Hepatocyte (in vitro differentiated cells): ENCODE data around the gene BUD13.

Experiments
- CTCF ChIP-seq: fragments of 200-600 bp; sonication (generic); IDR thresholded peaks from 2 replicates; pipeline ENCODE4 v1.5.1; 2016; ENCODE audit warnings: antibody characterized with exemption, mild to moderate bottlenecking; ENCODE audit not compliant: poor library complexity
- EZH2 ChIP-seq: fragments of 200-600 bp; sonication (generic); IDR thresholded peaks from 2 replicates; pipeline ENCODE4 v1.6.1; 2016; ENCODE audit warnings: antibody characterized with exemption, mild to moderate bottlenecking, borderline replicate concordance
- EZH2phosphoT487 ChIP-seq: fragments of 200-600 bp; sonication (generic); IDR thresholded peaks from one replicate; pipeline ENCODE4 v1.6.1; 2018; ENCODE audit warnings: antibody characterized with exemption, mild to moderate bottlenecking, low read depth, moderate library complexity; ENCODE audit not compliant: unreplicated experiment, severe bottlenecking

DNA sequence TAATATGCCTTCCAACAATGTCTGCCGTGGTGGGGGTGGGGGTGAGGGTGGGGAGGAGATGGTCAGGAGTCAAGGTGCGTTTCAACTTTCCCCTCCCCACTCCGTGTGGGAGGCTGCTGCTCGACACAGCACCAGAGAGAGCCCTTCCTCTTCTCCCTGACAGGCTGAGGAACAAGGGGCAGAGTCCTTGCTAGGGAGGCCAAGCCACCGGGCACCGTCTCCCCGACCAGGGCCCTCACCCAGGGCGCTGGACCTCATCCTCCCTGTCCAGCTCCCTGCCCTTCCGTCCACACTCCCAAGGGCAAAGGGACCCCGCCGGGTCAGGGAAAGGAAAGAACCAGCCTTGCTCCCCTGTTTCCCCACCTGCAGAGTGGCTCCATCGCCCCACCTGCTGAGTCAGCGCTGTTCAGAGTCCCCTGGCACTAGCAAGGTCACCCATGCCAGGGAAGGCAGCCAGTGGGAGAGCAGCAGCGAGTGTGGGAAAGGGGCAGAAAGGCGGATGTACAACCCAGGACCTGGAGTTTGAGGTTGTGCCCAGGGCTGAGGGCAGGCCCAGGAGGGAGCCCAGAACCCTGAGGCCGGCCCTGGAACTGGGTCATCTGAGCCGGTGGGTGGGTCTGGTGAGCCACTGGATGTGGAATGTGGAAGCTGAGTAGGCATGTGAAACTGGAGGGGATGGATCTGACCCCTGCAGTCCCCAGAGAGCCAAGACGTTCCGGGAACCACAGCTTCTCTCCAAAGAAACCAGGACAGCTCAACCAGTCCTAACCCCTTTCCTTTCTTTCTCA is 47.2 kb downstream of the BUD13 start:
- TF ChIP-seq CTCF (no peak), EZH2 (no peak), EZH2phosphoT487 (no peak)
